ENCODE results near the gene UFSP2. TPM values are rescaled to one million over a fixed set of nuclear protein-coding genes. Genes with fewer than 3 reads are reported as not detected.

Gene UFSP2
- total and polyA plus RNA-seq, 2 of the 4 experiments (the other 2 are of a cell fraction) = 21.8 to 43.7 TPM

GRCh38 chr4:185412412-185412811, 13.4 kb downstream of the UFSP2 start:
- WGBS, 2 experiments (ENCODE audit: extremely low coverage in 2 of 2, insufficient read length in 1 of 2) = 100% methylated on average over 2 of the region's 5 CpGs; no CpG with 5 or more reads in 1 of the 2 experiments
- Histone ChIP-seq H3K4me2 (ENCODE audit: low read depth, low read length) (no peak overlapping the region), H3K27me3 (ENCODE audit: control insufficient read depth, insufficient read depth, low read length) (no peaks in the 10 kb centered on the region), H2AFZ (replicated peaks; ENCODE audit: low read length, poor library complexity) (no peak overlapping the region), H3K4me3 (ENCODE audit: insufficient read depth, low read depth, low read length) (no peak overlapping the region), H3K56ac (ENCODE audit: extremely low read depth, insufficient read depth, low read length) (no peak overlapping the region), H3K9ac (ENCODE audit: low read depth, low read length) (no peak overlapping the region), H4K8ac (ENCODE audit: low read depth in 2 of 2, low read length in 2 of 2) (no peak overlapping the region), H3K18ac (ENCODE audit: low read depth, low read length) (no peak overlapping the region), H2BK5ac (ENCODE audit: low read depth, low read length, poor library complexity, severe bottlenecking) (no peak overlapping the region), H3K9me3 (ENCODE audit: control insufficient read depth, insufficient read depth, low read length) (peaks cover 3% of the 10 kb centered on the region), H3K9me1 (ENCODE audit: insufficient read depth, low read length) (peaks cover 3% of the 10 kb centered on the region; the same call in 1 of the 2 replicates), H3K4ac (ENCODE audit: low read depth, low read length) (no peak overlapping the region), H2BK20ac (ENCODE audit: low read depth, low read length) (no peak overlapping the region), H2BK120ac (ENCODE audit: low read depth, low read length) (no peak overlapping the region), H3K79me1 (ENCODE audit: low read depth in 1 of 2, low read length in 2 of 2) (peaks cover 0 to 3% of the 10 kb centered on the region in 2 experiments; a peak in 1 of 4 replicates), H3K14ac (replicated peaks; ENCODE audit: low read depth, low read length) (no peak overlapping the region), H4K20me1 (ENCODE audit: insufficient read depth, low read length) (no peaks in the 10 kb centered on the region), H3K4me1 (ENCODE audit: control insufficient read depth, insufficient read depth, low read length) (0 out of 2 replicates have a peak, but pooled peaks cover 1% of the 10 kb centered on the region), H3K36me3 (ENCODE audit: control insufficient read depth, insufficient read depth, low read length) (peaks cover 21% of the 10 kb centered on the region), H2AK5ac (ENCODE audit: low read depth, low read length) (no peak overlapping the region), H4K91ac (ENCODE audit: insufficient read depth, low read depth, low read length) (no peak overlapping the region), H4K5ac (ENCODE audit: low read depth, low read length) (no peak overlapping the region), H2BK15ac (ENCODE audit: low read depth, low read length) (no peak overlapping the region), H3K27ac (ENCODE audit: insufficient read depth, low read length) (no peak overlapping the region), H3K23ac (ENCODE audit: low read depth, low read length) (no peak overlapping the region), H2AK9ac (replicated peaks; ENCODE audit: low read depth, low read length, poor library complexity) (no peak overlapping the region)
- dilution Hi-C loops (cut with HindIII; ENCODE audit: low sequenced_read_pairs, unreplicated experiment) (no loop called here), in situ Hi-C loops (cut with MboI; ENCODE audit: low sequenced_read_pairs) (no loop called here), intact Hi-C loops (cut with micrococcal nuclease) (no loop called here)
- ChIA-PET CTCF (no interaction called here), POLR2A (ENCODE audit: unreplicated experiment) (no interaction called here)
- TF ChIP-seq MAFK (IDR thresholded peaks at IDR 0.05; ENCODE audit: low read depth, low read length) (no peak), NFE2L2 (IDR thresholded peaks at IDR 0.05; ENCODE audit: low read depth, low read length) (no peak), MXI1 (IDR thresholded peaks at IDR 0.05; ENCODE audit: borderline replicate concordance, low read depth, low read length) (no peak), USF2 (IDR thresholded peaks at IDR 0.05; ENCODE audit: low read depth, low read length) (no peak), BHLHE40 (IDR thresholded peaks at IDR 0.05; ENCODE audit: low read depth, low read length) (no peak), POLR2A (IDR thresholded peaks at IDR 0.05; ENCODE audit: low read depth, low read length) (no peak), CHD1 (IDR thresholded peaks at IDR 0.05; ENCODE audit: low read depth, low read length) (no peak), CEBPB (IDR thresholded peaks at IDR 0.05; ENCODE audit: low read depth, low read length) (no peak), ELK1 (IDR thresholded peaks at IDR 0.05; ENCODE audit: borderline replicate concordance, low read depth, low read length) (no peak)
- ATAC-seq (ENCODE audit: low read depth) (no peak), DNase-seq (peak; percentile 10)
- no TSS peak for BruUV-seq (replicated peaks)

Data from IMR-90 (cell line).